ENCODE data around the gene UGT3A2. TPM values are rescaled to one million over a fixed set of nuclear protein-coding genes. Genes with fewer than 3 reads are reported as not detected.

UGT3A2 gene
- total RNA-seq, 1 donor from 2014 or later = 0.88 TPM

DNA sequence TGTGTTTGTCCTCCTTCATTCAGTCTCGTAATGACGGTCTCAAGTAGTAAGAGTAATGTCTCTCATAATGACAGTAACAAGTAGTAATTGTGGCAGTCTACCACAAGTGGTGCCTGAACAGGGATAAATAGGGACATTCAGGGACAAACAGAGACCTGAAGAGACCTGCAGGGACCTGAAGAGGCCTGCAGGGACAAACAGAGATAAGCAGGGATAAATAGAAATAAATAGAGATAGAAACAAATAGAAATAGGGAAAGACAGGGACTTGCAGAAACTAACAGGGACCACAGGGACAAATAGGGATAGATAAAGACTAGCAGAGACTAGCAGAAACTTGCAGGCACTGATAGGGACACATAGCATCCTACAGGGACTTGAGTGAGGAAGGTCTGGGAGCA, 7.9 kb downstream of the UGT3A2 start:
- no peaks in the 10 kb centered on the region for H3K36me3 ChIP-seq (ENCODE audit: control insufficient read depth, insufficient read depth, low read length)
- TF ChIP-seq, protein P1, sequence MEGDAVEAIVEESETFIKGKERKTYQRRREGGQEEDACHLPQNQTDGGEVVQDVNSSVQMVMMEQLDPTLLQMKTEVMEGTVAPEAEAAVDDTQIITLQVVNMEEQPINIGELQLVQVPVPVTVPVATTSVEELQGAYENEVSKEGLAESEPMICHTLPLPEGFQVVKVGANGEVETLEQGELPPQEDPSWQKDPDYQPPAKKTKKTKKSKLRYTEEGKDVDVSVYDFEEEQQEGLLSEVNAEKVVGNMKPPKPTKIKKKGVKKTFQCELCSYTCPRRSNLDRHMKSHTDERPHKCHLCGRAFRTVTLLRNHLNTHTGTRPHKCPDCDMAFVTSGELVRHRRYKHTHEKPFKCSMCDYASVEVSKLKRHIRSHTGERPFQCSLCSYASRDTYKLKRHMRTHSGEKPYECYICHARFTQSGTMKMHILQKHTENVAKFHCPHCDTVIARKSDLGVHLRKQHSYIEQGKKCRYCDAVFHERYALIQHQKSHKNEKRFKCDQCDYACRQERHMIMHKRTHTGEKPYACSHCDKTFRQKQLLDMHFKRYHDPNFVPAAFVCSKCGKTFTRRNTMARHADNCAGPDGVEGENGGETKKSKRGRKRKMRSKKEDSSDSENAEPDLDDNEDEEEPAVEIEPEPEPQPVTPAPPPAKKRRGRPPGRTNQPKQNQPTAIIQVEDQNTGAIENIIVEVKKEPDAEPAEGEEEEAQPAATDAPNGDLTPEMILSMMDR (IDR thresholded peaks at IDR 0.05; ENCODE audit: insufficient read depth, low read length, poor library complexity, severe bottlenecking) = no peak
- no peak for DNase-seq (ENCODE audit: low read depth)
- no peaks in the 10 kb centered on the region for H3K27me3 ChIP-seq (ENCODE audit: control insufficient read depth, insufficient read depth, low read length)
- no peak overlapping the region for H3K4me3 ChIP-seq (ENCODE audit: low read depth, low read length)

DNA sequence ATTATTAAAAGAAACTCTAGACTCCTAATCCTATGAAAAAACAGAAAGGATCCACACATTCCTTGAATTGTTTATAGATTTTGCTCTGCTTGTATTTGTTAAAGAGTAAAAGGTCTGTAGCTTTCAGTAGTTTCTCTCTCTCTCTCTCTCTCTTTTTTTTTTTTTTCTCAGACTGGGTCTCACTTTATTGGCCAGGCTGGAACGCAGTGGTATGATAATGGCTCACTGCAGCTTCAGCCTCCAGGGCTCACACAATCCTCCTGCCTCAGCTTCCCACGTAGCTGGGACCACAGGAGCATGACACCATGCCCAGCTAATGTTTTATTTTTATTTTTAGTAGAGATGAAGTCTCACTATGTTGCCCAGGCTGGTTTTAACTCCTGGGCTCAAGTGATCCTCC, 9.3 kb downstream of the UGT3A2 start:
- Histone ChIP-seq H3K36me3 (ENCODE audit: control insufficient read depth, insufficient read depth, low read length) (no peaks in the 10 kb centered on the region), H3K4me3 (ENCODE audit: low read depth, low read length) (no peak overlapping the region), H3K27me3 (ENCODE audit: control insufficient read depth, insufficient read depth, low read length) (no peaks in the 10 kb centered on the region)
- TF ChIP-seq, protein P1 (IDR thresholded peaks at IDR 0.05; ENCODE audit: insufficient read depth, low read length, poor library complexity, severe bottlenecking) = no peak
- no peak for DNase-seq (ENCODE audit: low read depth)

DNA sequence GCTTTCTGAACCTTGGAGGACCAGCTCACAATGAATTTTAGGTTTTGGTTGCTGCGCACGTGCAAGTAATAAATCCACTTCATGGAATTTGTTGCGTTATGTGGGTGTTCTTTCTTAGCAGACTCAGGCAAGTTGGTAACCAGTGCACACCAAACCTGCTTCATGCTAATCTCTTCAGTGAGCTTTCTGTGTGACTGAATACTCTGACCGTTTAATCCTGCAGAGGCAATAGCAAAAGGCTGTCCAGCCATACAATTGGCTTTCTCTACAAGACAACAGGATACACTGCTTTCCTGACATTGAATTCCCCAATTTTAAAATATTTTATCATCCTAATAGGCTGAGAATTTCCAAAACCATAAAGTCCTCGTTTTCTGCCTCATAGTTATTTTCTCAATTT, 10.3 kb downstream of the UGT3A2 start:
- TF ChIP-seq, protein P1 (IDR thresholded peaks at IDR 0.05; ENCODE audit: insufficient read depth, low read length, poor library complexity, severe bottlenecking) = no peak
- DNase-seq (ENCODE audit: low read depth) = no peak
- H3K36me3 ChIP-seq (ENCODE audit: control insufficient read depth, insufficient read depth, low read length) = no peaks in the 10 kb centered on the region
- no peaks in the 10 kb centered on the region for H3K27me3 ChIP-seq (ENCODE audit: control insufficient read depth, insufficient read depth, low read length)
- H3K4me3 ChIP-seq (ENCODE audit: low read depth, low read length) = no peak overlapping the region

DNA sequence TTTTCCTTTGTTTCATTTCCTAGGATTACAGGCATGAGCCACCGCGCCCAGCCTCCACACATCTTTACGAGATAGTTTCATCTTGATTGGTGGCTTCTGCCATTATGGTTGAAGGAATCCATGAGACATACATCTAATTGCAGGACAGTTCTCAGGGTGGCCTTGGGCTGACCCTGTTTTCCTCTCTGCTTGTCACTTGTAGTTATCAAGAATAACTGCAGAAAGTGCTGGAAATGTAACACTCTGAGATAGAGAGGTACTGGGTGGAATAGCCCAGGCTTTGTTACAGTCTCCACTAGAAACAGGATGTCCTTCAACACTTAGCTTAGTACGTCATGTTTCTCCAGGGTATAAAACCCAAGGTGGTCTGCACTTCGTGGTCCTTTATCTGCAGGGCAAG, 10.7 kb downstream of the UGT3A2 start:
- H3K27me3 ChIP-seq (ENCODE audit: control insufficient read depth, insufficient read depth, low read length) = no peaks in the 10 kb centered on the region
- TF ChIP-seq, protein P1 (IDR thresholded peaks at IDR 0.05; ENCODE audit: insufficient read depth, low read length, poor library complexity, severe bottlenecking) = no peak
- H3K4me3 ChIP-seq (ENCODE audit: low read depth, low read length) = no peak overlapping the region
- no peaks in the 10 kb centered on the region for H3K36me3 ChIP-seq (ENCODE audit: control insufficient read depth, insufficient read depth, low read length)
- DNase-seq (ENCODE audit: low read depth) = no peak

DNA sequence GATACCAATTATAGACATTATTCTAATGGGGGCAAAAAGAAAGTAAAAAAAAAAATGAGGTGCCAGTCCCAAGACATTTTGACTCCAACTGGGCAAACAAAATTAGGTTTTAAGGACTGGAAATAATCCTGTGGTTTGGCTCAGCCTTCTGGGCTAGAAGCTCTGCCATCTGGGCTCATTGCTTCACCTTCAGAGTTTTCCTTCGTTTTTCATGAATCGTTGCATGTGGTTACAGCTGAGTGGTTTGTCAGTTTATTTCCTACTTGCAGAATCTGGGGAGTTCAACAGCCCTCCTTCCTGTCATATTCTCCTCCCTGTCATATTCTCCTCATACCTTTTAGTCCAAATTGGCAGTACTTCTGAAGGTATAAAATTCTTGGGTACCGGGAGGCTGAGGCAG, 12.0 kb downstream of the UGT3A2 start:
- TF ChIP-seq, protein P1 (IDR thresholded peaks at IDR 0.05; ENCODE audit: insufficient read depth, low read length, poor library complexity, severe bottlenecking) = no peak
- Histone ChIP-seq H3K36me3 (ENCODE audit: control insufficient read depth, insufficient read depth, low read length) (no peaks in the 10 kb centered on the region), H3K4me3 (ENCODE audit: low read depth, low read length) (no peak overlapping the region), H3K27me3 (ENCODE audit: control insufficient read depth, insufficient read depth, low read length) (no peaks in the 10 kb centered on the region)
- DNase-seq (ENCODE audit: low read depth) = no peak

DNA sequence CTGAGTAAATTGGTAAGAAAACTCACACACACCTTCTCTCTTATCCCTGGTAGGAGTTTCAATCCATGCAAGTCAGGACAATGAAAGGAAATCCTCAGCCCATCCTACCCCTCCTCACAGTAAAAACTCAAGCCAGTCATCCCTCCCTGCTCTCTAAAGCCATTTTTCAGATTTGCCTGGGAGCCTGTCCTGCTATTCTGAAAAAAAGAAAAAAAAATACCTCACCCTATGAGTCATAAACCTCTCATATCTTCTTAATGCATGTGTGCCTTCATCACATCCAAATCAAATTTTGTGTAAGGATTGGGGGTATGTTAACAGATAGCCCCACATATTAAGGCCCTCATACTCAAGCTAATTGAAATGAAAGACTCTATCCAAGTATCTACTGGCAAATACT, 14.1 kb downstream of the UGT3A2 start:
- H3K36me3 ChIP-seq (ENCODE audit: control insufficient read depth, insufficient read depth, low read length) = no peaks in the 10 kb centered on the region
- H3K4me3 ChIP-seq (ENCODE audit: low read depth, low read length) = no peak overlapping the region
- no peak for DNase-seq (ENCODE audit: low read depth)
- TF ChIP-seq, protein P1 (IDR thresholded peaks at IDR 0.05; ENCODE audit: insufficient read depth, low read length, poor library complexity, severe bottlenecking) = no peak
- no peaks in the 10 kb centered on the region for H3K27me3 ChIP-seq (ENCODE audit: control insufficient read depth, insufficient read depth, low read length)

Measured in kidney epithelial cell (primary cell).